ENCODE data around the gene RCN2.

- TF ChIP-seq CTCF (conservative IDR thresholded peaks at IDR 0.05; ENCODE audit: low read depth, low read length) (no peak), EZH2 (IDR thresholded peaks at IDR 0.05; ENCODE audit: low read length, unreplicated experiment) (no peak)
These were observed 45.2 kb downstream of the RCN2 start for GRCh38 chr15:76976572-76977270.
